HEK293T (cell line): ENCODE measurements around the gene CYB5D1.

Experiments
- FOXA1 ChIP-seq: fragments of 450-650 bp; IDR thresholded peaks from 2 replicates; pipeline ENCODE4 v1.6.1; 2016; ENCODE audit warnings: mild to moderate bottlenecking
- HDGF ChIP-seq: fragments of 450-650 bp; IDR thresholded peaks from 2 replicates; pipeline ENCODE4 v1.6.1; 2017; ENCODE audit warnings: antibody characterized with exemption, borderline replicate concordance
- NFRKB ChIP-seq: fragments of 450-650 bp; IDR thresholded peaks from 2 replicates; pipeline ENCODE4 v1.6.1; 2016; ENCODE audit warnings: mild to moderate bottlenecking, moderate library complexity
- PKNOX1 ChIP-seq: fragments of 450-650 bp; IDR thresholded peaks from 2 replicates; pipeline ENCODE4 v1.6.1; 2016
- SP1 ChIP-seq: fragments of 450-650 bp; IDR thresholded peaks from 2 replicates; pipeline ENCODE4 v1.6.1; 2017
- SUZ12 ChIP-seq: fragments of 450-650 bp; IDR thresholded peaks from 2 replicates; pipeline ENCODE4 v1.6.1; 2016; ENCODE audit warnings: mild to moderate bottlenecking
- ZNF384 ChIP-seq: fragments of 450-650 bp; IDR thresholded peaks from 2 replicates; pipeline ENCODE4 v1.6.1; 2016

- TF ChIP-seq PKNOX1 = no peak
- TF ChIP-seq FOXA1 = no peak
- no peak for TF ChIP-seq SP1
- no peak for TF ChIP-seq HDGF
- TF ChIP-seq SUZ12 = no peak
- no peak for TF ChIP-seq ZNF384
- TF ChIP-seq NFRKB = no peak
Observed at GRCh38 chr17:7825206-7825990, 32.4 kb upstream of the CYB5D1 start.
